Measurements from ENCODE around the gene ANTKMT.
"Not testable (repeated sequence)": the region's sequence is repeated elsewhere in the genome, so short reads cannot be mapped to it uniquely, and the experiment has no call there.

ANTKMT gene

DNA sequence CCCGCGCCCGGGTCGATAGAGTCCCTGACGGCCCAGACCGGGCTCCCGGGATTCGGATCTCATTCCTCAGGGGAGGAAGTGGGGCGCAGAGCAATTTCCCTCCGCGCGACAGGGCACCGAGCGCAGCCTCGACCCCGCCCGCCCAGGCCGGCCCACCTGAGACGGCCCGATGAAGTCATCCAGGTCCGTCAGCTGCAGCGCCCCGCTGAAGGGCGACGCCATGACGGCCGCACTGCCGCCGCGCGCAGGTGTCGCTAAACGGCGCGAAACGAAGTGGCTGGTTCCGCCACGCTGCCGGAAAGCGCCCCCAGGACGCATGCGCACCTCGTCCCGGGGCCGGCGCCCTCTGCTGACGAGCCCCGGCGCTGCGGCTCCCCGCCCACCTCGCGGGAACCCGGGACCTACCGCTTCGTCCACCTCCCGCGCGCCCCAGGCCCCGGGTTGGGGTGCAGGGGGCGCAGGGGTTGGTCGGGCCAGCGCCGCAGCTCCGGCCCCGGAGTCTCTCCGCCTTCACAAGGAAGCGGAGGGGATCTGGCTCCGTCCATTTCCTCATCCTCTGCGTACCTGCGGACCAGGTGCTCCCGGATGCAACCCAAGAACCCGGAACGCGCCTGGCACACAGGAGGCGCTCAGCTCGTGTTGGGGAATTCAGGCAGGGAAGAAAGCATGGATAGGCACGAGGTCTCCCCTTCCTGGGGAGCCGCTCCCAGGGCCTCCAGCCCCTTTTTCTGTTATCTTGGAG, 20.0 kb downstream of the ANTKMT start, which contains the start of gene CIAO3:
TSS of gene CIAO3 (minus strand) at position 234 of the 742 bp plus-strand sequence. CDS start at position 222, 12 bp downstream.
- H3K4ac ChIP-seq (ENCODE audit: low read length), result peak within 1 kb of the TSS; percentile 76
- H3K36me3 ChIP-seq (replicated peaks in 1 of 2; ENCODE audit: control insufficient read depth in 2 of 2, insufficient read depth in 2 of 2, low read length in 2 of 2), result peaks cover 11 to 21% of the 10 kb centered on the region in 2 donors
- H2AK5ac ChIP-seq (ENCODE audit: low read depth, low read length), result peak within 1 kb of the TSS; percentile 90
- peaks cover 4 to 5% of the 10 kb centered on the region in 2 donors for H3K4me1 ChIP-seq (ENCODE audit: control insufficient read depth in 2 of 2, insufficient read depth in 1 of 2, low read depth in 1 of 2, low read length in 2 of 2)
- H4K8ac ChIP-seq (ENCODE audit: low read depth, low read length), result no peak within 1 kb of the TSS
- no peak within 1 kb of the TSS for H2BK12ac ChIP-seq (ENCODE audit: low read length)
- peaks cover 7% of the 10 kb centered on the region for H3K79me1 ChIP-seq (ENCODE audit: low read depth, low read length)
- H2AFZ ChIP-seq (ENCODE audit: low read length), result peak within 1 kb of the TSS; percentile 100
- no peak within 1 kb of the TSS for H3K27ac ChIP-seq (replicated peaks; ENCODE audit: low read length)
- H3K14ac ChIP-seq (ENCODE audit: low read length), result peak within 1 kb of the TSS; percentile 56
- peak within 1 kb of the TSS; percentile 66 for H2BK5ac ChIP-seq (ENCODE audit: low read length)
- no peaks in the 10 kb centered on the region for H3K9me3 ChIP-seq (replicated peaks in 1 of 2; ENCODE audit: control insufficient read depth in 2 of 2, insufficient read depth in 1 of 2, low read depth in 1 of 2, low read length in 2 of 2)
- no peaks in the 10 kb centered on the region for H3K27me3 ChIP-seq (ENCODE audit: control insufficient read depth in 3 of 3, insufficient read depth in 3 of 3, low read depth in 1 of 3, low read length in 3 of 3)
- no CpG with 5 or more reads among the region's 79 CpGs for WGBS, 2 donors (ENCODE audit: extremely low coverage in 2 of 2, insufficient read length in 2 of 2, insufficient replicate concordance in 1 of 2)
- peak within 1 kb of the TSS; percentile 96 for H3K4me2 ChIP-seq (ENCODE audit: insufficient read depth, low read length, poor library complexity, severe bottlenecking)
- H3K23ac ChIP-seq (ENCODE audit: low read depth, low read length, poor library complexity), result peak within 1 kb of the TSS; percentile 73
- peak; percentile 91 for DNase-seq (ENCODE audit: low spot score)
- H4K91ac ChIP-seq (ENCODE audit: low read depth, low read length, poor library complexity), result peak within 1 kb of the TSS; percentile 38
- H3K9ac ChIP-seq (ENCODE audit: low read depth, low read length, poor library complexity), result peak within 1 kb of the TSS; percentile 88
- no peak within 1 kb of the TSS for H2BK120ac ChIP-seq (ENCODE audit: low read depth, low read length)
- H2BK15ac ChIP-seq (ENCODE audit: low read length), result no peak within 1 kb of the TSS
- peak within 1 kb of the TSS; percentile 84 to 94 for H3K4me3 ChIP-seq (ENCODE audit: low read length in 2 of 2)
- peak within 1 kb of the TSS; percentile 90 for H3K18ac ChIP-seq (ENCODE audit: low read length)

DNA sequence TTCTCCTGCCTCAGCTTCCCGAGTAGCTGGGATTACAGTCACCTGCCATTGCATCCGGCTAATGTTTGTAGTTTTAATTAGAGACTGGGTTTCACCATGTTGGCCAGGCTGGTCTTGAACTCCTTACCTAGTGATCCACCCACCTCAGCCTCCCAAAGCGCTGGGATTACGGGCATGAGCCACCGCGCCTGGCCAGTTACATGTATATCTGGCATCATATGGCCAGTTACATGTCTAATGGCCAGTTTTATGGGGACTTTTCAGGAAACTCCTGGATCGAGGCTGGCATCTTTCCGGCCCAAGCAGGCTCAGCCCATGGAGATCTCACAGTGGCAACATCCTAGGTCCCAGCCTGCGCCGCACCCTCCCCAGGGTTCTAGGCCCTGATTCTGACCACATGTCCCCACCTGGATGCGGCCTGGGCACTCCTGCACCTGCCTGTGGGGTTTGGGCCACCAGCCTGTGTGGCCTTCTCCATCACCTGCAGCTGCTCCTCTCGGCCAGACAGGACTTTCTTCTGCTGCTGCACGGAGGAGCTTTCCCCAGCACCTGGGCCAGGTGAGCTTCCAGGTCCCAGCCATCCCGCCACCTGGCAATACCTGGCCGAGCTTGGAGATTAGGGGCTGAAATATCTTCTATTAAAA, 21.2 kb downstream of the ANTKMT start:
- Histone ChIP-seq H3K9ac (ENCODE audit: low read depth, low read length, poor library complexity) (peak overlapping the region; percentile 21), H2BK5ac (ENCODE audit: low read length) (no peak overlapping the region), H3K9me3 (replicated peaks in 1 of 2; ENCODE audit: control insufficient read depth in 2 of 2, insufficient read depth in 1 of 2, low read depth in 1 of 2, low read length in 2 of 2) (no peaks in the 10 kb centered on the region), H3K4me3 (ENCODE audit: low read length in 2 of 2) (no peak overlapping the region), H3K4ac (ENCODE audit: low read length) (no peak overlapping the region), H4K8ac (ENCODE audit: low read depth, low read length) (no peak overlapping the region), H3K14ac (ENCODE audit: low read length) (peak overlapping the region; percentile 82), H3K79me1 (ENCODE audit: low read depth, low read length) (peaks cover 7% of the 10 kb centered on the region), H3K18ac (ENCODE audit: low read length) (no peak overlapping the region), H4K91ac (ENCODE audit: low read depth, low read length, poor library complexity) (no peak overlapping the region), H3K27me3 (ENCODE audit: control insufficient read depth in 3 of 3, insufficient read depth in 3 of 3, low read depth in 1 of 3, low read length in 3 of 3) (no peaks in the 10 kb centered on the region), H2BK15ac (ENCODE audit: low read length) (peak overlapping the region; percentile 75), H2AFZ (ENCODE audit: low read length) (no peak overlapping the region), H2BK120ac (ENCODE audit: low read depth, low read length) (no peak overlapping the region), H3K27ac (replicated peaks; ENCODE audit: low read length) (no peak overlapping the region), H2AK5ac (ENCODE audit: low read depth, low read length) (peak overlapping the region; percentile 98), H3K36me3 (replicated peaks in 1 of 2; ENCODE audit: control insufficient read depth in 2 of 2, insufficient read depth in 2 of 2, low read length in 2 of 2) (peaks cover 7 to 10% of the 10 kb centered on the region in 2 donors), H3K4me2 (ENCODE audit: insufficient read depth, low read length, poor library complexity, severe bottlenecking) (no peak overlapping the region), H3K23ac (ENCODE audit: low read depth, low read length, poor library complexity) (no peak overlapping the region), H2BK12ac (ENCODE audit: low read length) (no peak overlapping the region), H3K4me1 (ENCODE audit: control insufficient read depth in 2 of 2, insufficient read depth in 1 of 2, low read depth in 1 of 2, low read length in 2 of 2) (peaks cover 4 to 5% of the 10 kb centered on the region in 2 donors)
- no peak for DNase-seq (ENCODE audit: low spot score)
- WGBS, 2 donors (ENCODE audit: extremely low coverage in 2 of 2, insufficient read length in 2 of 2, insufficient replicate concordance in 1 of 2), result no CpG with 5 or more reads among the region's 15 CpGs

DNA sequence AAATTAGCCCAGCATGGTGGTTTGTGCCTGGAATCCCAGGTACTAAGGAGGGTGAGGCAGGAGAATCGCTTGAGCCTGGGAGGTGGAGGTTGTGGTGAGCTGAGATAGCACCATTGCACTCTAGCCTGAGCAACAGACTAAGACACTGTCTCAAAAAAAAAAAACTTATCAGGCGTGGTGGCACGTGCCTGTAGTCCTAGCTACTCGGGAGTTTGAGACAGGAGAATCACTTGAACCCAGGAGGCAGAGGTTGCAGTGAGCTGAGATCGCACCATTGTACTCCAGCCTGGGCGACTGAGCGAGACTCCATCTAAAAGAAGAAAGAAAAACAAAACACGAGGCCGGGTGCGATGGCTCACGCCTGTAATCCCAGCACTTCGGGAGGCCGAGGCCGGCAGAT, 21.9 kb downstream of the ANTKMT start:
- WGBS, 2 donors (ENCODE audit: extremely low coverage in 2 of 2, insufficient read length in 2 of 2, insufficient replicate concordance in 1 of 2), result no CpG with 5 or more reads among the region's 14 CpGs
- not testable (repeated sequence) for H3K9me3 ChIP-seq (replicated peaks in 1 of 2; ENCODE audit: control insufficient read depth in 2 of 2, insufficient read depth in 1 of 2, low read depth in 1 of 2, low read length in 2 of 2); H3K27ac ChIP-seq (replicated peaks; ENCODE audit: low read length); H2BK12ac ChIP-seq (ENCODE audit: low read length); H4K91ac ChIP-seq (ENCODE audit: low read depth, low read length, poor library complexity); H2BK15ac ChIP-seq (ENCODE audit: low read length); H2BK120ac ChIP-seq (ENCODE audit: low read depth, low read length); DNase-seq (ENCODE audit: low spot score); H3K4me1 ChIP-seq (ENCODE audit: control insufficient read depth in 2 of 2, insufficient read depth in 1 of 2, low read depth in 1 of 2, low read length in 2 of 2); H3K23ac ChIP-seq (ENCODE audit: low read depth, low read length, poor library complexity); H3K14ac ChIP-seq (ENCODE audit: low read length); H3K9ac ChIP-seq (ENCODE audit: low read depth, low read length, poor library complexity); H3K4ac ChIP-seq (ENCODE audit: low read length); H3K4me2 ChIP-seq (ENCODE audit: insufficient read depth, low read length, poor library complexity, severe bottlenecking); H3K79me1 ChIP-seq (ENCODE audit: low read depth, low read length); H2BK5ac ChIP-seq (ENCODE audit: low read length); H3K4me3 ChIP-seq (ENCODE audit: low read length in 2 of 2); H3K27me3 ChIP-seq (ENCODE audit: control insufficient read depth in 3 of 3, insufficient read depth in 3 of 3, low read depth in 1 of 3, low read length in 3 of 3); H3K18ac ChIP-seq (ENCODE audit: low read length); H2AFZ ChIP-seq (ENCODE audit: low read length); H3K36me3 ChIP-seq (replicated peaks in 1 of 2; ENCODE audit: control insufficient read depth in 2 of 2, insufficient read depth in 2 of 2, low read length in 2 of 2); H2AK5ac ChIP-seq (ENCODE audit: low read depth, low read length); H4K8ac ChIP-seq (ENCODE audit: low read depth, low read length)

DNA sequence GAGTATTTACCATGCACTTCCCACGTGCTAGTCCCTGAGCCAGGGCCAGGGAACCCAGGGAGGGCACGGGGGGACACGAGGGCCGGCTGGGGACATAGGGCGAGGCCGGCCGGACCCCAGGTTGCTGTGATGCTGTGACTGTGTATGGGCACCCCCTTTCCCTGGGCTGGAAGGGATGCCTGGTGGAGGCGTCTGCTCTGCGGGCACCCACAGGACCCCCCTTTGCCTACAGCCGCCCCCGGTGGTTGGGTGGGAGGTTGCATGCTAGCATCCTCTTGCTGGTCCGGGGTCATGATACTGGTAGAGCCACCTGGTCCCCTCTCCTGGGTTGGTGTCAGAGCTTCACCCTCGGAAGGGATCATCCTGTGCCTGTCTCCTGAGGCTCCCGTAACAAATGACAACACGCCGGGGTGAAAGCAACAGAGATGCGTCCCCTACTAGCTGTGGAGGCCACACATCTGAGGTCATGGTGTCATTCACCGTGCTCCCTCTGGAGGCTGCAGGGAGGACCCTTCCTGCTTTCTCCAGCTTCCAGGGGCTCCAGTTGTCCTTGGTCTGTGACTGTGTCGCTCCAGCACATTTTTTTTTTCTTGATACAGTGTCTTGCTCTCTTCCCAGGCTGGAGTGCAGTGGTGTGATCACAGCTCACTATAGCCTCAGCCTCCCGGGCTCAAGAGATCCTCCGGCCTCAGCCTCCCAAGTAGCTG, 23.0 kb downstream of the ANTKMT start:
- H3K9ac ChIP-seq (ENCODE audit: low read depth, low read length, poor library complexity), result no peak overlapping the region
- no peak overlapping the region for H4K91ac ChIP-seq (ENCODE audit: low read depth, low read length, poor library complexity)
- H3K4me3 ChIP-seq (ENCODE audit: low read length in 2 of 2), result no peak overlapping the region
- H3K23ac ChIP-seq (ENCODE audit: low read depth, low read length, poor library complexity), result peak overlapping the region; percentile 80
- peak overlapping the region; percentile 67 for H2BK15ac ChIP-seq (ENCODE audit: low read length)
- H2BK5ac ChIP-seq (ENCODE audit: low read length), result peak overlapping the region; percentile 39
- H3K36me3 ChIP-seq (replicated peaks in 1 of 2; ENCODE audit: control insufficient read depth in 2 of 2, insufficient read depth in 2 of 2, low read length in 2 of 2), result no peaks in the 10 kb centered on the region
- H3K4me2 ChIP-seq (ENCODE audit: insufficient read depth, low read length, poor library complexity, severe bottlenecking), result no peak overlapping the region
- H2AK5ac ChIP-seq (ENCODE audit: low read depth, low read length), result peak overlapping the region; percentile 84
- no peak overlapping the region for H3K27ac ChIP-seq (replicated peaks; ENCODE audit: low read length)
- H3K9me3 ChIP-seq (replicated peaks in 1 of 2; ENCODE audit: control insufficient read depth in 2 of 2, insufficient read depth in 1 of 2, low read depth in 1 of 2, low read length in 2 of 2), result no peaks in the 10 kb centered on the region
- H3K4me1 ChIP-seq (ENCODE audit: control insufficient read depth in 2 of 2, insufficient read depth in 1 of 2, low read depth in 1 of 2, low read length in 2 of 2), result peaks cover 4 to 5% of the 10 kb centered on the region in 2 donors
- no CpG with 5 or more reads among the region's 21 CpGs for WGBS, 2 donors (ENCODE audit: extremely low coverage in 2 of 2, insufficient read length in 2 of 2, insufficient replicate concordance in 1 of 2)
- H2BK120ac ChIP-seq (ENCODE audit: low read depth, low read length), result no peak overlapping the region
- H3K14ac ChIP-seq (ENCODE audit: low read length), result no peak overlapping the region
- H3K79me1 ChIP-seq (ENCODE audit: low read depth, low read length), result peaks cover 10% of the 10 kb centered on the region
- no peak overlapping the region for H2AFZ ChIP-seq (ENCODE audit: low read length)
- peak overlapping the region; percentile 16 for H2BK12ac ChIP-seq (ENCODE audit: low read length)
- H3K18ac ChIP-seq (ENCODE audit: low read length), result peak overlapping the region; percentile 28
- DNase-seq (ENCODE audit: low spot score), result no peak
- H3K27me3 ChIP-seq (ENCODE audit: control insufficient read depth in 3 of 3, insufficient read depth in 3 of 3, low read depth in 1 of 3, low read length in 3 of 3), result no peaks in the 10 kb centered on the region
- peak overlapping the region; percentile 37 for H3K4ac ChIP-seq (ENCODE audit: low read length)
- no peak overlapping the region for H4K8ac ChIP-seq (ENCODE audit: low read depth, low read length)
